ENCODE measurements around the gene TRIM24. TPM values are rescaled to one million over a fixed set of nuclear protein-coding genes. Genes with fewer than 3 reads are reported as not detected.
"Not testable (repeated sequence)": the region's sequence is repeated elsewhere in the genome, so short reads cannot be mapped to it uniquely, and the experiment has no call there.

Gene TRIM24
- total RNA-seq, 1 experiment from 2014 or later = 19.6 TPM

- no peak for DNase-seq (ENCODE audit: low spot score)
Measured at GRCh38 chr7:138493535-138493934, 33.5 kb downstream of the TRIM24 start.

GRCh38 chr7:138495485-138495884, 35.4 kb downstream of the TRIM24 start:
- no peak for DNase-seq (ENCODE audit: low spot score)

GRCh38 chr7:138499340-138499739, 39.3 kb downstream of the TRIM24 start:
- DNase-seq (ENCODE audit: low spot score) = no peak

- not testable (repeated sequence) for DNase-seq (ENCODE audit: low spot score)
Measured at GRCh38 chr7:138500303-138500702, 40.2 kb downstream of the TRIM24 start.

DNA sequence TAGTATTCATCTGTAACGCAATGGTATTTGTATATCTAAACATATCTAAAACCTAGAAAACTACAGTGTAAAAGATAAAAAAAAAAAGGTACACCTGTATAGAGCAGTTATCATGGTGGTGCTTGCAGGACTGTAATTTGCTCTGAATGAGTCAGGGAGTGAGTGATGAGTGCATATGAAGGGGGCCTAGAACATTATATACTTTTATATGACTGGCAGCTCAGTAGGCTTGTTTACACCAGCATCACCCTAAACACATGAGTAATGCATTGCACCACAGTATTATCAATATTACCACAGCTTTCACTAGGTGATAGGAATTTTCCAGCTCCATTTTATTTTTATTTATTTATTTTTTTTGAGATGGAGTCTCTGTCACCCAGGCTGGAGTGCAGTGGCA, 40.8 kb downstream of the TRIM24 start:
- DNase-seq (ENCODE audit: low spot score) = no peak

DNA sequence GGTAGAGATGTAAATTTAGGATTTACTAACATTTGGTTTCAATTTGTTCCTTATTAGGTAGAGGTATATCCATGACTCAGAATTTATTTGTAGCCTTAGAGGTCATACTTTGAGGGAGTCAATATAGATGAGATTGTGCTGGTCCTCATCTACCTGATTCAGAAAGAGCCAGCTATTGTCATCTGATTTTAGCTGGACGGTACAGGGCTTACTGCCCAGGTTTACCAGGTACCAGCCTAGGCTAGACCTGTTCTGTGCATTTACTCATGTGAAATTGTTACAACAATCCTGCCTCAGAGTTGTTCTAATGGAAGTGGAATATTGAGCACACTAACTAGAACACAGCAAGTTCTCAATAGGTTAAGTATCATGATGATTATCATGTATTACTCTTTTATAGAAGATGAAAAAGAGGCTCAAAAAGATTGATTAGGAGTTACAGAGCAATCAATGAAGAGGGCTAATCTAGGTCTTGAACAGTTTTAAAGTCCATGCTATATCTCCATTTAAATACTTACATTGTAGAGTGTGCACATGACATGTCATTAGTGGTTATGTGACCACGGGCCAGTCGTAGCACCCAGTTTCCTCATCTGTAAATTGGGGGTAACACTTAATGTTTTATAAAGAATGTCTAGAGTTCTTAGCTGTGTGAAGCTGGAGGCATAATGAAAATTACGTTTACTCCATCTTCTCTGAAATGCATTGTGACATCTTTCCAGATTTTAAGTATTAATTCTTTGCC, 42.1 kb downstream of the TRIM24 start:
- DNase-seq (ENCODE audit: low spot score) = no peak

DNA sequence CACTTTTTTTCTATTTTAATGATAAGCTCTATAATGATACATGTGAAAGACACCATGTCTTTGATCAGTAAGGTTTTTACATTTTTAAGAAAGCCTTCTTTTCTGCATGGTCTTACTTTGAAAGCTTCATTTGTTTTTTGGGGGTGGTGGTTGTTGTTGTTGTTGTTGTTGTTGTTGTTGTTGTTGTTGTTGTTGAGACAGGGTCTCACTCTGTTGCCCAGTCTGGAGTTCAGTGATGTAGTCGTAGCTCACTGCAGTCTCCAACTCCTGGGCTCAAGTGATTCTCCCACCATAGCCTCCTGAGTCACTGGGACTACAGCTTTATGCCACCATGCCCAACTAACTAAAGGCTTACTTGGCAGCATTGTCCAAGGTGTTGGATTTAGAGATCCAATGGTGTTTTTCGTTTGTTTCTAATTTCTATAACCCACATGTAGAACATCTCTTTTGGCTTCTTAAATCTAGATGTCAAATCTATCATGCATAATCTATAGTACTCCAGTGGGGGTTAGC, 45.4 kb downstream of the TRIM24 start:
- DNase-seq (ENCODE audit: low spot score) = no peak

GRCh38 chr7:138506764-138507163, 46.7 kb downstream of the TRIM24 start:
- DNase-seq (ENCODE audit: low spot score) = no peak

- DNase-seq (ENCODE audit: low spot score) = no peak
Measured at GRCh38 chr7:138510003-138510402, 49.9 kb downstream of the TRIM24 start.

- DNase-seq (ENCODE audit: low spot score) = no peak
Measured at GRCh38 chr7:138512092-138512858, 52.2 kb downstream of the TRIM24 start.

DNA sequence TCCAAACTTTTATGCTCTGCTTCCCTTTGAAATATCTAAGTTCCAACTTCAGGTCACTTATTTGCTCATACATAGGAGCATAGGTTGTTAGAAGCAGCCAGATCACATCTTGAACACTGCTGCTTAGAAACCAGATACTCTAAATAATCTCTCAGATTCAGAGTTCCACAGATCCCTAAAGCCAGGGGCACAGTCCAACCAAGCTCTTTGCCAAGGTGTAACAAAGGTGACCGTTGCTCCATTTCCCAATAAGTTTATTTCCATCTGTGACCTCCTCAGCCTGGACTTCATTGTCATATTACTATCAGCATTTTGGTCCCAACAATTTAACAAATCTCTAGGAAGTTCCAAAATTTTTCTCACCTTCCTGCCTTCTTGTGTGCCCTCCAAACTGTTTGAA, 52.8 kb downstream of the TRIM24 start:
- DNase-seq (ENCODE audit: low spot score) = no peak

- DNase-seq (ENCODE audit: low spot score) = no peak
Measured at GRCh38 chr7:138513344-138513871, 53.3 kb downstream of the TRIM24 start.

DNA sequence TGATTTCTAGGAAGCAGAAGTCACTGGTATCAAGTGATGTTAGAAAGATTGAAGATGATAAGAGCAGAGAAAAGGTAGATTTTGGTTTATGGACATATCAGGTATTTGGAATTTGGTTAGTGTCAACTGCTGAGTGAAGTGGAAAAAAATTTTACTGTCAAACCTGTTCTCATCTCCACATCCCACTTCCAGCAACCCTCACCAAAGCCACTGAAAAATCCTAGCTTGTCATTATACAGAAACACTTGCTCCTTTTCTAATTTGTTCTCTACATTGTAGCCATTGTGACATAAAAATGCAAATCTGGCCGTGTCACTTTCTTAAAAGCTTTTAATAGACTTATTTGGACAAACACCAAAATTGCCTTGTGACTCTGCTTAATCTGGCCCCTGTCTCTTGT, 54.0 kb downstream of the TRIM24 start:
- DNase-seq (ENCODE audit: low spot score) = no peak

GRCh38 chr7:138515001-138515528, 55.0 kb downstream of the TRIM24 start:
- no peak for DNase-seq (ENCODE audit: low spot score)

- DNase-seq (ENCODE audit: low spot score) = no peak
Measured at GRCh38 chr7:138519061-138519798, 59.2 kb downstream of the TRIM24 start.

GRCh38 chr7:138520742-138521141, 60.7 kb downstream of the TRIM24 start:
- DNase-seq (ENCODE audit: low spot score) = no peak

DNA sequence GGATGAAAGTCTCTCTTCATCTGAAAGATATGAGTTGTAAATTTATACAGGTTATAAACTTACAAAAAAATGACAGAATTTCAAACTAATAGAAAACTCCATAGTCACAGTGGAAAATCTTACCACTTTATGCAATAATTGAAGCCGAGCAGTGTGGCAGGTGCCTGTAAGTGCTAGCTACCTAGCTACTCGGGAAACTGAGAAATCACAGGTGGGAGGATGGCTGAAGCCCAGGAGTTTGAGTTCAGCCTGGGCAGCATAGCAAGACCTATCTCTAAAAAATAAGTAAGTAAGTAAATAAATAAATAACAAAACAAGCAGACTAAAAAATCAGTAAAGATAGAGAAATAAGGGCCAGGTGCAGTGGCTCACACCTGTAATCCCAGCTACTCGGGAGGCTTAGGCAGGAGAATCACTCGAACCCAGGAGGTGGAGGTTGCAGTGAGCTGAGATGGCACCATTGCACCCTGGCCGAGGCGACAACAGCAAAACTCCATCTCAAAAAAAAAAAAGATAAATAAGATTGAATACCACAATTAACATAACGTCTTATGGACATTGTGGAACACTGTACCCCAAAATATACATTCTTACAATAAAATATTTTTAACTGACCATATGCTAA, 61.9 kb downstream of the TRIM24 start:
- no peak for DNase-seq (ENCODE audit: low spot score)

GRCh38 chr7:138524259-138524658, 64.2 kb downstream of the TRIM24 start:
- DNase-seq (ENCODE audit: low spot score) = no peak

GRCh38 chr7:138525757-138526156, 65.7 kb downstream of the TRIM24 start:
- no peak for DNase-seq (ENCODE audit: low spot score)

GRCh38 chr7:138527746-138528223, 67.7 kb downstream of the TRIM24 start:
- peak; percentile 29 for DNase-seq (ENCODE audit: low spot score)

DNA sequence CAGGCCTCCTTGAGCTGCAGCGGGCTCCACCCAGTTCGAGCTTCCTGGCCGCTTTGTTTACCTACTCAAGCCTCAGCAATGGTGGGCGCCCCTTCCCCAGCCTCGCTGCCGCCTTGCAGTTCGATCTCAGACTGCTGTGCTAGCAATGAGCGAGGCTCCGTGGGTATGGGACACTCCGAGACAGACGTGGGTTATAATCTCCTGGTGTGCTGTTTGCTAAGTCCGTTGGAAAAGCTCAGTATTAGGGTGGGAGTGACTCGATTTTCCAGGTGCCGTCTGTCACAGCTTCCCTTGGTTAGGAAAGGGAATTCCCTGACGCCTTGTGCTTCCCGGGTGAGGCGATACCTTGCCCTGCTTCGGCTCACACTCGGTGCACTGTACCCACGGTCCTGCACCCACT, 76.8 kb downstream of the TRIM24 start:
- not testable (repeated sequence) for DNase-seq (ENCODE audit: low spot score)
